IMR-90 (cell line): Measurements from ENCODE around the gene CGN. TPM values are rescaled to one million over a fixed set of nuclear protein-coding genes. Genes with fewer than 3 reads are reported as not detected.

Source experiments
- ATAC-seq: fragments of 200-7000 bp; cut with Tn5 transposase; 2 replicates; pipeline ENCODE4 v1.9.1; 2020; ENCODE audit warnings: low read depth, mild to moderate bottlenecking, moderate library complexity
- BruUV-seq: library from RNA; stranded (reverse); fragments of 400-500 nt; replicated peaks from 2 replicates; lab custom pipeline; 2021; lab: Mats Ljungman, UMichigan
- CTCF ChIA-PET: fragments of 300-600 bp; formaldehyde crosslinking; extraction: SDS; loops from one replicate; lab custom pipeline; 2021; ENCODE audit warnings: antibody characterized with exemption; lab: Yijun Ruan, JAX
- POLR2A ChIA-PET: fragments of 300-600 bp; sonication (Branson Sonifier 250); formaldehyde crosslinking; loops from one replicate; lab custom pipeline; 2022; ENCODE audit warnings: antibody characterized with exemption; ENCODE audit not compliant: unreplicated experiment; lab: Charles Lee
- DNase-seq: peaks from one replicate; pipeline ENCODE4 v3.0.0; 2013
- H2AFZ ChIP-seq: replicated peaks from 2 replicates; pipeline ENCODE3; 2013; ENCODE audit warnings: low read length, mild to moderate bottlenecking; ENCODE audit not compliant: poor library complexity
- H2AK5ac ChIP-seq: 2 replicates; pipeline ENCODE4 v1.6.1; 2013; ENCODE audit warnings: low read depth, low read length, inconsistent platforms
- H2AK9ac ChIP-seq: replicated peaks from 2 replicates; pipeline ENCODE3; 2013; ENCODE audit warnings: mild to moderate bottlenecking, low read depth, low read length, moderate library complexity; ENCODE audit not compliant: poor library complexity
- H2BK120ac ChIP-seq: 2 replicates; pipeline ENCODE4 v1.6.1; 2013; ENCODE audit warnings: low read depth, low read length, inconsistent platforms
- H2BK15ac ChIP-seq: 3 replicates; pipeline ENCODE4 v1.6.1; 2013; ENCODE audit warnings: low read depth, low read length, inconsistent platforms
- H2BK20ac ChIP-seq: 2 replicates; pipeline ENCODE4 v1.6.1; 2013; ENCODE audit warnings: low read depth, mild to moderate bottlenecking, inconsistent platforms, low read length, moderate library complexity
- H2BK5ac ChIP-seq: 2 replicates; pipeline ENCODE4 v1.6.1; 2013; ENCODE audit warnings: mild to moderate bottlenecking, low read depth, low read length, inconsistent platforms; ENCODE audit not compliant: poor library complexity, severe bottlenecking
- H3K14ac ChIP-seq: replicated peaks from 2 replicates; pipeline ENCODE4 v1.6.1; 2013; ENCODE audit warnings: low read depth, low read length, inconsistent platforms
- H3K18ac ChIP-seq: 2 replicates; pipeline ENCODE4 v1.6.1; 2013; ENCODE audit warnings: low read depth, low read length, control low read depth
- H3K23ac ChIP-seq: 2 replicates; pipeline ENCODE4 v1.6.1; 2013; ENCODE audit warnings: low read depth, low read length, inconsistent platforms
- H3K27ac ChIP-seq: 2 replicates; pipeline ENCODE4 v1.5.1; 2013; ENCODE audit warnings: mild to moderate bottlenecking, control low read depth, low read length; ENCODE audit not compliant: insufficient read depth
- H3K27me3 ChIP-seq: 2 replicates; pipeline ENCODE4 v1.6.1; 2013; ENCODE audit warnings: low read length; ENCODE audit not compliant: control insufficient read depth, insufficient read depth
- H3K36me3 ChIP-seq: 2 replicates; pipeline ENCODE4 v1.6.1; 2013; ENCODE audit warnings: low read length, mixed read lengths; ENCODE audit not compliant: control insufficient read depth, insufficient read depth
- H3K4ac ChIP-seq: 2 replicates; pipeline ENCODE4 v1.6.1; 2013; ENCODE audit warnings: low read depth, low read length, inconsistent platforms
- H3K4me1 ChIP-seq: 2 replicates; pipeline ENCODE4 v1.6.1; 2013; ENCODE audit warnings: low read length, mixed read lengths; ENCODE audit not compliant: control insufficient read depth, insufficient read depth
- H3K4me2 ChIP-seq: 2 replicates; pipeline ENCODE4 v1.6.1; 2013; ENCODE audit warnings: low read depth, mild to moderate bottlenecking, control low read depth, low read length, moderate library complexity
- H3K4me3 ChIP-seq: 2 replicates; pipeline ENCODE4 v1.5.1; 2013; ENCODE audit warnings: low read depth, mild to moderate bottlenecking, control low read depth, low read length, moderate library complexity; ENCODE audit not compliant: insufficient read depth
- H3K56ac ChIP-seq: 2 replicates; pipeline ENCODE4 v1.6.1; 2013; ENCODE audit warnings: low read length, inconsistent platforms; ENCODE audit not compliant: insufficient read depth; ENCODE audit errors: extremely low read depth
- H3K79me1 ChIP-seq, 2 experiments: 2 replicates each; pipeline ENCODE4 v1.6.1; 2013; ENCODE audit warnings: low read length in 2 of 2, inconsistent platforms in 1 of 2, low read depth in 1 of 2
- H3K9ac ChIP-seq: 2 replicates; pipeline ENCODE4 v1.6.1; 2013; ENCODE audit warnings: low read depth, low read length, control low read depth
- H3K9me1 ChIP-seq: 2 replicates; pipeline ENCODE4 v1.6.1; 2013; ENCODE audit warnings: low read length, inconsistent platforms; ENCODE audit not compliant: insufficient read depth
- H3K9me3 ChIP-seq: 2 replicates; pipeline ENCODE4 v1.6.1; 2013; ENCODE audit warnings: low read length; ENCODE audit not compliant: control insufficient read depth, insufficient read depth
- H4K20me1 ChIP-seq: 2 replicates; pipeline ENCODE4 v1.6.1; 2013; ENCODE audit warnings: low read length, inconsistent platforms; ENCODE audit not compliant: insufficient read depth
- H4K5ac ChIP-seq: 2 replicates; pipeline ENCODE4 v1.6.1; 2013; ENCODE audit warnings: mild to moderate bottlenecking, low read depth, low read length, control low read depth
- H4K8ac ChIP-seq, 2 experiments: 2 replicates each; pipeline ENCODE4 v1.6.1; 2013; ENCODE audit warnings: low read depth in 2 of 2, low read length in 2 of 2, control low read depth in 1 of 2, inconsistent platforms in 1 of 2
- H4K91ac ChIP-seq: 2 replicates; pipeline ENCODE4 v1.6.1; 2013; ENCODE audit warnings: low read depth, low read length, inconsistent platforms; ENCODE audit not compliant: insufficient read depth
- BHLHE40 ChIP-seq: fragments of 150-350 bp; IDR thresholded peaks from 2 replicates; pipeline ENCODE4 v1.6.1; 2016; ENCODE audit warnings: mild to moderate bottlenecking, low read depth, low read length
- CEBPB ChIP-seq: IDR thresholded peaks from 2 replicates; pipeline ENCODE4 v1.6.1; 2012; ENCODE audit warnings: low read depth, low read length, improper control_type of control experiment
- CHD1 ChIP-seq: IDR thresholded peaks from 2 replicates; pipeline ENCODE4 v1.6.1; 2012; ENCODE audit warnings: low read depth, low read length, improper control_type of control experiment
- ELK1 ChIP-seq: fragments of 150-350 bp; IDR thresholded peaks from 2 replicates; pipeline ENCODE4 v1.6.1; 2016; ENCODE audit warnings: low read depth, mild to moderate bottlenecking, low read length, moderate library complexity, borderline replicate concordance
- FOS ChIP-seq: fragments of 150-350 bp; IDR thresholded peaks from 2 replicates; pipeline ENCODE4 v1.6.1; 2016; ENCODE audit warnings: low read depth, low read length
- MAFK ChIP-seq: IDR thresholded peaks from 2 replicates; pipeline ENCODE4 v1.6.1; 2012; ENCODE audit warnings: low read depth, low read length, improper control_type of control experiment
- MAZ ChIP-seq: IDR thresholded peaks from 2 replicates; pipeline ENCODE4 v1.6.1; 2012; ENCODE audit warnings: low read depth, mild to moderate bottlenecking, low read length, improper control_type of control experiment, moderate library complexity, borderline replicate concordance
- POLR2A ChIP-seq: IDR thresholded peaks from 2 replicates; pipeline ENCODE4 v1.6.1; 2012; ENCODE audit warnings: mild to moderate bottlenecking, low read depth, low read length
- RAD21 ChIP-seq: IDR thresholded peaks from 2 replicates; pipeline ENCODE4 v1.6.1; 2012; ENCODE audit warnings: low read length, improper control_type of control experiment
- SMC3 ChIP-seq: fragments of 150-350 bp; IDR thresholded peaks from 2 replicates; pipeline ENCODE4 v1.6.1; 2016; ENCODE audit warnings: low read depth, mild to moderate bottlenecking, antibody characterized with exemption, low read length, moderate library complexity
- USF2 ChIP-seq: fragments of 150-350 bp; IDR thresholded peaks from 2 replicates; pipeline ENCODE4 v1.6.1; 2017; ENCODE audit warnings: mild to moderate bottlenecking, antibody characterized with exemption, low read length, low read depth
- WGBS, 2 experiments: methylation state at CpG; one replicate each; pipeline versions ENCODE4 v1.1.5 to v1.1.7; 2013; ENCODE audit warnings: missing lambda C conversion rate in 2 of 2; ENCODE audit not compliant: insufficient read length in 1 of 2; ENCODE audit errors: extremely low coverage in 2 of 2; 5-methylcytosine and 5-hydroxymethylcytosine counted together
- dilution Hi-C: fragments of 300-500 bp; cut with HindIII; formaldehyde crosslinking; loops from one replicate; pipeline ENCODE4 v1.14.3; 2018; ENCODE audit warnings: low sequenced_read_pairs; ENCODE audit not compliant: unreplicated experiment
- in situ Hi-C: fragments of 300-500 bp; cut with MboI; formaldehyde crosslinking; loops from 3 replicates; pipeline ENCODE4 v1.14.3; 2019; ENCODE audit warnings: low sequenced_read_pairs, inconsistent platforms, mixed read lengths
- intact Hi-C: fragments of 100-400 bp; cut with micrococcal nuclease; formaldehyde crosslinking; loops from 2 replicates; pipeline ENCODE4 v1.10.0; 2022
- polyA plus RNA-seq, 3 experiments: library from polyadenylated mRNA; depleted of rRNA; stranded (reverse); fragments of >200 nt; gene quantifications; 2 replicates each; pipeline ENCODE4 v1.2.3, GENCODE V29; 2012; ENCODE audit warnings: low replicate concordance in 1 of 3
- total RNA-seq: library from RNA; depleted of rRNA; stranded (reverse); fragments of >200 nt; gene quantifications from 2 replicates; pipeline ENCODE4 v1.2.3, GENCODE V29; 2012

CGN gene
- total and polyA plus RNA-seq, 2 of the 4 experiments (the other 2 are of a cell fraction) = 0.34 to 0.36 TPM

- H2BK20ac ChIP-seq = no peak overlapping the region
- WGBS, 2 experiments = no CpG with 5 or more reads among the region's 4 CpGs
- no peak overlapping the region for H3K27ac ChIP-seq
- H4K5ac ChIP-seq = no peak overlapping the region
- in situ Hi-C loops (no loop called here), intact Hi-C loops (no loop called here), dilution Hi-C loops (no loop called here)
- H3K9ac ChIP-seq = no peak overlapping the region
- H2AK9ac ChIP-seq = no peak overlapping the region
- no TSS peak for BruUV-seq
- peaks cover 7% of the 10 kb centered on the region for H3K4me1 ChIP-seq
- H3K4me3 ChIP-seq = no peak overlapping the region
- TF ChIP-seq POLR2A (no peak), FOS (no peak), MAZ (no peak), RAD21 (no peak), USF2 (no peak), ELK1 (no peak), BHLHE40 (no peak), CHD1 (no peak), CEBPB (no peak), MAFK (no peak), SMC3 (no peak)
- DNase-seq (no peak), ATAC-seq (no peak)
- 0 out of 2 replicates have a peak, but pooled peaks cover 3% of the 10 kb centered on the region for H3K9me1 ChIP-seq
- H3K56ac ChIP-seq = no peak overlapping the region
- peaks cover 32% of the 10 kb centered on the region for H3K27me3 ChIP-seq
- no peaks in the 10 kb centered on the region for H4K20me1 ChIP-seq
- H2BK5ac ChIP-seq = no peak overlapping the region
- no peak overlapping the region for H3K18ac ChIP-seq
- CTCF ChIA-PET = no interaction called here
- no peak overlapping the region for H2AFZ ChIP-seq
- no peak overlapping the region for H4K91ac ChIP-seq
- POLR2A ChIA-PET = no interaction called here
- H3K23ac ChIP-seq = no peak overlapping the region
- H3K36me3 ChIP-seq = no peaks in the 10 kb centered on the region
- no peak overlapping the region for H3K4me2 ChIP-seq
- H4K8ac ChIP-seq = no peak overlapping the region
- H2AK5ac ChIP-seq = no peak overlapping the region
- H2BK15ac ChIP-seq = no peak overlapping the region
- H3K4ac ChIP-seq = no peak overlapping the region
- no peaks in the 10 kb centered on the region for H3K9me3 ChIP-seq
- no peak overlapping the region for H2BK120ac ChIP-seq
- H3K14ac ChIP-seq = no peak overlapping the region
- H3K79me1 ChIP-seq = no peaks in the 10 kb centered on the region
These were observed 4.1 kb downstream of the CGN start for GRCh38 chr1:151515265-151515664.
